ENCODE data around the gene CISH.

The CISH gene

DNA sequence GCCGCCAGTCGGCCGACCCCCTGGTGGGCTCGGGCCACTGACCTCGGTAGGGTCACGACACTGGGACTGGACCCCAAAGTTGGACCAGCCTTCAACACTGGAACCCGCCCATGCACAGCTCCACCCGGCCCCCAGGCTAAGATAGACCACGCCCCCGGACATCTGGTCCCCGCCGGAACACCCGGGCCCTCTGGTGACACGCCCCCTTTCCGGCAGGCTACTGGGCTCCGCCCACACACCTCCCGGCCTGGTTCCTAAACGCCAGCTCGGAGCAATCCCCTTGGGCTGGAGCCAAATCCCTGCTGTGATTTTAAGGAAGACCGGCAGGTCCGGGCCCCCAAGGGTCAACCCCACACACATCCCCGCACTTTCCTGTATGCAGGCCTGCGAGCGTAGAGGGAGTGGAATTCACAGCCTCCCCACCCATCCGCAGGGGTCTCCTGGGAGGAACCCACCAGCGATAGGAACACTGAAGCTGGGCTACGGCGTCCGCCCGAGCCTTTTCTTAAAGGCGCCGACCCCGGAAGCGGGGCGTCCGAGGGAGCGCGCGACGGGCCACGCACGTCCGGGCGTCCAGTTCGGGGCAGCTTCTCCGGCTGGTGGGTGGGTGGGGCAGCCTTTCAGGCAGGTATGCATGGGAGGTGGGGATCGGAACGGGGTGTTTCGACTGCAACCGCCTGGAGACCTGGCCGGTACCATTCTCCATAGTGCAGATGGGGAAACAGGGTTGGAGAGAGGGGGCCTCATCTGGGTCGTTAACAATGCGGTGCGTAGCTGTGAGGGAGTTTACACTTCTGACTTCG lies 42.4 kb downstream of the CISH start, which contains the start of gene HEMK1:
Gene HEMK1 (plus strand): TSS at position 576 of the 803 bp plus-strand sequence. CDS start 1,583 bp downstream, outside the sequence.
- peak; percentile 43 for DNase-seq

- DNase-seq, result peak; percentile 41
Observed at GRCh38 chr3:50567386-50568167, 44.0 kb downstream of the CISH start, which contains the start of gene C3orf18. Gene C3orf18, minus strand, starts transcription at chr3:50567747. Its CDS starts 2,048 bp downstream, at chr3:50565699.

DNA sequence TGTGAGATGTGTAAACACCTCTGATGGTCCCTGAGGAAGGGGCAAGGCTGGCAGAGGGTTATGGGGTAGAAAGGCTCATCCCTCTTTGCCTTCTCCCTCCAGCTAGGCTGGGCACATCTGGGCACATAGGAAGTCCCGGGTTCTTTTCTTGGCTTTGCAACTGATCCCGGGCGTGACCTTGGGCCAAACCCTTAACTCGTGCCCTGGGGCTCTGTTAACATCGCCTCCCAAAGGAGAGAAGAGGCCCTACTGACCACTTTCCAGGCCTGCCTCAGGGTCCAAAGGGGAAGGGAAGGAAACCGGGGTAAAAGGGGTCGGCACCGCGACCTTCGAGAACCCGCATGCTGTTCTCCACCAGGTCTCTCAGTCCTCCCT lies 44.6 kb downstream of the CISH start:
- no peak for DNase-seq

- DNase-seq, result no peak
Observed at GRCh38 chr3:50564321-50564720, 47.3 kb downstream of the CISH start.

DNA sequence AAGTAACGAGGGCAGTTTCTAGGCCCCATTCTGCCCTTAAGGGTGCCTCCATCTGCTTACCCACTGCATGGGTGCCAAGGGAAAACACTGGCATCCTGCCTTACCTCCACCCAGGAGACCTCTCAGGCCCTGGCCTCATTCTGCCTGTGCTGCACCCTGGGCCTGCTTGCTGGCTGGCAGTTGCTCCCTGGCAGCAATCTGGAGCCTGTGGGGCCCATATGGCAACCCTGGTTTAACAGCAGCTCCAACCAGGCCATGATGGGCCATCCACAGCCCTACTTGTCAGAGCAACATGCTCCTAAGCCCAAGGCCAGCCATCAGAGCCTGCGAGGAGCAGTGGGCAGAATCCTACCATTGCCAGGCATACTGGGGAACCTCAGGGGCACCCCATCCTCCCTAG lies 47.7 kb downstream of the CISH start:
- DNase-seq, result no peak

DNA sequence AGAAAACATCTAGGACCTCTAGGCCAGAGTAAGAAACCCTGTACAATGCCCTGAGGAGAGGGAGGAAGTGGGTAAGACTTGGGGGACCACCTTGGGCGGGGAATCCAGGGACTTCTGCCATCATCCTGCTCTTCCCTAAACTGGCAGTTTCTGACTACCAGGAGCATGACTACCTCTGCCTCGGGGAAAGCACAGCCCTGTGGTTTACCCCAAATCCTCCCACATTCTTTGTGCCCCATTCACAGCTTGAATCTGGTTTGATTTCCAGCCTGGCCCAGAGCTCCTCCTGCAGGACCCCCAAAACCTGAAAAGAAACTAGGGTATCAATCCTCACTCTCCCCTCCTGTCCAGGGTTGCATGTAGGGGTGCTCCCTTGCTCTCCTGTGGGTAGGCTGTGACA lies 48.7 kb downstream of the CISH start:
- DNase-seq, result no peak

GRCh38 chr3:50559702-50560101 lies 51.9 kb downstream of the CISH start:
- DNase-seq, result no peak

- DNase-seq, result no peak
Observed at GRCh38 chr3:50557915-50558314, 53.7 kb downstream of the CISH start.

DNA sequence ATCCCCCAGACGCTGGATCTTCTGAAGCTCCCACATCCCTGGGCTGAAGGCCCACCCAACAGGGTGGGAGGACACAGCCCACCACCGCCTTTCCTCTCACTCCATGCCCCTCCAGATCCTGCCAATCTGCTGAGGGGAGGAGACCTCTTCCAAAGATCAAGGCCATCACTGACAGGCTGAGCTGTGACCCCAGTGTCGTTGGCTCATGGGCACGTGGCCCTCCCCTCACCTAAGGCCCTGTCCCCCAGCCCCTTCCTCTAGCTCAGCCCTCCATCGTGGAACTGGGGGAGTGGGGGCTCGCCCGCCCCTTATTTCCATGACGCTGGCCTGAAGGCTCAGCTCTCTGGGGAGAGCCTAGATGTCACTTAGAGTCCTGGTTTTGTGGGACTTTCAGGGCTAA lies 54.5 kb downstream of the CISH start:
- DNase-seq, result no peak
